Esophagus squamous epithelium (tissue), 4 donors: ENCODE results near the gene WDR26.

Source experiments
- CTCF ChIP-seq, 6 experiments: fragments of 450-650 bp in 4 of 6; fragments of 200-600 bp in 2 of 6; sonication (generic) in 2 of 6; IDR thresholded peaks; one replicate each; pipeline ENCODE4 v1.5.1; 2016 to 2019; ENCODE audit warnings: antibody characterized with exemption in 6 of 6, mild to moderate bottlenecking in 4 of 6, moderate library complexity in 4 of 6
- POLR2A ChIP-seq, 4 donors: fragments of 450-650 bp; IDR thresholded peaks; one replicate each; pipeline ENCODE4 v1.6.1; 2017; ENCODE audit warnings: antibody characterized with exemption in 4 of 4, mild to moderate bottlenecking in 4 of 4, moderate library complexity in 3 of 4

GRCh38 chr1:224450561-224451350, 16.2 kb upstream of the WDR26 start:
- TF ChIP-seq CTCF (IDR thresholded peaks at IDR 0.05) (no peak), POLR2A (IDR thresholded peaks at IDR 0.05) (no peak)
